CD4-positive, alpha-beta memory T cell (primary cell): ENCODE results near the gene FLT1. TPM values are rescaled to one million over a fixed set of nuclear protein-coding genes. Genes with fewer than 3 reads are reported as not detected.

Source experiments
- CTCF ChIA-PET: fragments of 350-600 bp; sonication (Branson Sonifier 250); formaldehyde crosslinking; loops from one replicate; lab custom pipeline; 2021; ENCODE audit warnings: inconsistent platforms; ENCODE audit not compliant: partially characterized antibody; lab: Charles Lee
- POLR2A ChIA-PET: fragments of 350-600 bp; sonication (Branson Sonifier 250); formaldehyde crosslinking; loops from one replicate; lab custom pipeline; 2021; ENCODE audit not compliant: partially characterized antibody; lab: Charles Lee
- DNase-seq, 5 donors: peaks; one replicate each; pipeline versions ENCODE4 v3.0.0 to v3.0.0-alpha.2; 2020 to 2022; ENCODE audit warnings: mixed read lengths in 1 of 5
- H3K27ac ChIP-seq: one replicate; pipeline ENCODE4 v1.7.0; 2013; ENCODE audit warnings: low read depth, low read length
- H3K27me3 ChIP-seq: 2 replicates; pipeline ENCODE4 v1.7.0; 2013; ENCODE audit warnings: mild to moderate bottlenecking, low read length, moderate library complexity; ENCODE audit not compliant: insufficient read depth
- H3K36me3 ChIP-seq: 2 replicates; pipeline ENCODE4 v1.7.0; 2013; ENCODE audit warnings: mild to moderate bottlenecking, low read length, moderate library complexity; ENCODE audit not compliant: insufficient read depth
- H3K4me1 ChIP-seq: 2 replicates; pipeline ENCODE4 v1.7.0; 2013; ENCODE audit warnings: mild to moderate bottlenecking, low read length, moderate library complexity; ENCODE audit not compliant: insufficient read depth
- H3K4me3 ChIP-seq, 2 donors: one replicate each; pipeline ENCODE4 v1.7.0; 2013; ENCODE audit warnings: low read length in 2 of 2, mild to moderate bottlenecking in 1 of 2
- H3K9me3 ChIP-seq, 2 donors: one replicate each; pipeline ENCODE4 v1.7.0; 2013; ENCODE audit warnings: low read length in 2 of 2, control low read depth in 1 of 2; ENCODE audit not compliant: control insufficient read depth in 1 of 2
- H3K27ac Mint-ChIP-seq, 7 donors: one replicate each; pipeline ENCODE4 v1.8.0; 2020 to 2021; ENCODE audit warnings: mixed read lengths in 7 of 7, mild to moderate bottlenecking in 6 of 7, inconsistent platforms in 3 of 7, moderate library complexity in 3 of 7
- H3K27me3 Mint-ChIP-seq, 2 donors: one replicate each; pipeline ENCODE4 v1.8.0; 2020 to 2021; ENCODE audit warnings: mixed read lengths in 2 of 2
- H3K36me3 Mint-ChIP-seq, 2 donors: one replicate each; pipeline ENCODE4 v1.8.0; 2020 to 2021; ENCODE audit warnings: mixed read lengths in 2 of 2, inconsistent platforms in 1 of 2, mild to moderate bottlenecking in 1 of 2
- H3K4me1 Mint-ChIP-seq, 4 donors: one replicate each; pipeline ENCODE4 v1.8.0; 2020 to 2021; ENCODE audit warnings: mixed read lengths in 4 of 4, mild to moderate bottlenecking in 1 of 4
- H3K4me3 Mint-ChIP-seq, 8 donors: one replicate each; pipeline ENCODE4 v1.8.0; 2020 to 2021; ENCODE audit warnings: mixed read lengths in 8 of 8, mild to moderate bottlenecking in 7 of 8, moderate library complexity in 6 of 8, inconsistent platforms in 3 of 8
- H3K9me3 Mint-ChIP-seq, 8 donors: one replicate each; pipeline ENCODE4 v1.8.0; 2020 to 2021; ENCODE audit warnings: mixed read lengths in 8 of 8, mild to moderate bottlenecking in 5 of 8, inconsistent platforms in 3 of 8, moderate library complexity in 1 of 8
- intact Hi-C: fragments of 100-400 bp; cut with micrococcal nuclease; formaldehyde crosslinking; loops from one replicate; pipeline ENCODE4 v1.15.1; 2023
- polyA plus RNA-seq, 2 donors: library from polyadenylated mRNA; unstranded; fragments of 300-500 nt; fragmentation: Illumina TruSeq; gene quantifications; one replicate each; pipeline ENCODE4 v1.2.3, GENCODE V29; 2021
- total RNA-seq, 2 experiments: library from RNA; stranded (reverse); gene quantifications; one replicate each; pipeline ENCODE4 v1.2.3, GENCODE V29; 2021

Gene FLT1
- total and polyA plus RNA-seq, 4 experiments from 2014 or later: 0.15 to 0.26 (median 0.25) TPM; not detected in 1

GRCh38 chr13:28325022-28325421 lies 169.9 kb downstream of the FLT1 start:
- Histone ChIP-seq H3K4me3 (no peak overlapping the region), H3K27ac (no peak overlapping the region), H3K9me3 (no peaks in the 10 kb centered on the region), H3K36me3 (no peaks in the 10 kb centered on the region), H3K4me1 (no peaks in the 10 kb centered on the region), H3K27me3 (no peaks in the 10 kb centered on the region)
- Mint-ChIP-seq H3K4me3 (no peak overlapping the region), H3K27me3 (peaks cover 0 to 2% of the 10 kb centered on the region in 2 donors), H3K9me3 (no peaks in the 10 kb centered on the region), H3K36me3 (no peaks in the 10 kb centered on the region), H3K4me1 (no peaks in the 10 kb centered on the region), H3K27ac (no peak overlapping the region)
- ChIA-PET CTCF (interaction anchor here (1.0 to 3.9 kb wide), 9 partner anchors 10 to 472 kb away, joined by 3 to 35 read pairs (median 9); no protein-coding TSS in a partner anchor), POLR2A (no interaction called here)
- no peak for DNase-seq
- intact Hi-C loops: loop anchor here (10.0 kb wide), 1 partner anchor 1040 kb away; no protein-coding TSS in a partner anchor

GRCh38 chr13:28324181-28324789 lies 170.6 kb downstream of the FLT1 start:
- H3K36me3 Mint-ChIP-seq: no peaks in the 10 kb centered on the region
- H3K27ac Mint-ChIP-seq: no peak overlapping the region
- Histone ChIP-seq H3K4me1 (no peaks in the 10 kb centered on the region), H3K27ac (no peak overlapping the region), H3K27me3 (no peaks in the 10 kb centered on the region), H3K36me3 (no peaks in the 10 kb centered on the region), H3K4me3 (no peak overlapping the region), H3K9me3 (no peaks in the 10 kb centered on the region)
- no peaks in the 10 kb centered on the region for H3K9me3 Mint-ChIP-seq
- no peak overlapping the region for H3K4me3 Mint-ChIP-seq
- CTCF ChIA-PET: interaction anchor here (1.0 to 3.9 kb wide), 11 partner anchors 10 to 475 kb away, joined by 3 to 35 read pairs (median 8); no protein-coding TSS in a partner anchor
- intact Hi-C loops: loop anchor here (10.0 kb wide), 1 partner anchor 1041 kb away; no protein-coding TSS in a partner anchor
- H3K27me3 Mint-ChIP-seq: peaks cover 0 to 2% of the 10 kb centered on the region in 2 donors
- POLR2A ChIA-PET: no interaction called here
- DNase-seq: peak in 4 of 5 donors; percentile 30 to 51 (median 39)
- no peaks in the 10 kb centered on the region for H3K4me1 Mint-ChIP-seq

GRCh38 chr13:28322256-28322905 lies 172.5 kb downstream of the FLT1 start:
- Histone ChIP-seq H3K9me3 (no peaks in the 10 kb centered on the region), H3K4me1 (no peaks in the 10 kb centered on the region), H3K27ac (no peak overlapping the region), H3K27me3 (no peaks in the 10 kb centered on the region), H3K4me3 (no peak overlapping the region), H3K36me3 (no peaks in the 10 kb centered on the region)
- Mint-ChIP-seq H3K4me1 (no peaks in the 10 kb centered on the region), H3K4me3 (no peak overlapping the region), H3K36me3 (no peaks in the 10 kb centered on the region), H3K27me3 (no peaks in the 10 kb centered on the region), H3K27ac (no peak overlapping the region), H3K9me3 (no peaks in the 10 kb centered on the region)
- intact Hi-C loops: loop anchor here (10.0 kb wide), 1 partner anchor 1042 kb away; no protein-coding TSS in a partner anchor
- ChIA-PET POLR2A (no interaction called here), CTCF (interaction anchor here (1.1 to 3.9 kb wide), 6 partner anchors 8 to 476 kb away, joined by 4 to 35 read pairs (median 8); no protein-coding TSS in a partner anchor)
- no peak for DNase-seq

GRCh38 chr13:28321756-28322155 lies 173.2 kb downstream of the FLT1 start:
- ChIA-PET CTCF (interaction anchor here (0.8 to 1.4 kb wide), 2 partner anchors 10 to 477 kb away, joined by 3 to 4 read pairs; no protein-coding TSS in a partner anchor), POLR2A (no interaction called here)
- H3K9me3 Mint-ChIP-seq: no peaks in the 10 kb centered on the region
- H3K4me1 Mint-ChIP-seq: no peaks in the 10 kb centered on the region
- no peaks in the 10 kb centered on the region for H3K36me3 Mint-ChIP-seq
- Histone ChIP-seq H3K4me3 (no peak overlapping the region), H3K27ac (no peak overlapping the region), H3K36me3 (no peaks in the 10 kb centered on the region), H3K27me3 (no peaks in the 10 kb centered on the region), H3K4me1 (no peaks in the 10 kb centered on the region), H3K9me3 (no peaks in the 10 kb centered on the region)
- no peak for DNase-seq
- H3K27ac Mint-ChIP-seq: no peak overlapping the region
- intact Hi-C loops: loop anchor here (10.0 kb wide), 1 partner anchor 1043 kb away; no protein-coding TSS in a partner anchor
- H3K4me3 Mint-ChIP-seq: no peak overlapping the region
- H3K27me3 Mint-ChIP-seq: no peaks in the 10 kb centered on the region

GRCh38 chr13:28320884-28321574 lies 173.9 kb downstream of the FLT1 start:
- H3K9me3 ChIP-seq: no peaks in the 10 kb centered on the region
- H3K36me3 ChIP-seq: no peaks in the 10 kb centered on the region
- H3K4me1 ChIP-seq: no peaks in the 10 kb centered on the region
- H3K4me3 ChIP-seq: no peak overlapping the region
- Mint-ChIP-seq H3K27me3 (no peaks in the 10 kb centered on the region), H3K27ac (peak overlapping the region in 1 of 7 donors; percentile 81), H3K4me3 (no peak overlapping the region), H3K9me3 (no peaks in the 10 kb centered on the region), H3K36me3 (no peaks in the 10 kb centered on the region), H3K4me1 (no peaks in the 10 kb centered on the region)
- no peaks in the 10 kb centered on the region for H3K27me3 ChIP-seq
- no peak overlapping the region for H3K27ac ChIP-seq
- ChIA-PET CTCF (interaction anchor here (0.8 to 1.4 kb wide), 4 partner anchors 9 to 477 kb away, joined by 3 to 6 read pairs (median 4); no protein-coding TSS in a partner anchor), POLR2A (no interaction called here)
- intact Hi-C loops: loop anchor here (10.0 kb wide), 1 partner anchor 1044 kb away; no protein-coding TSS in a partner anchor
- DNase-seq: no peak

GRCh38 chr13:28320209-28320608 lies 174.7 kb downstream of the FLT1 start:
- no peaks in the 10 kb centered on the region for H3K36me3 ChIP-seq
- intact Hi-C loops: loop anchor here (10.0 kb wide), 1 partner anchor 1045 kb away; no protein-coding TSS in a partner anchor
- POLR2A ChIA-PET: no interaction called here
- CTCF ChIA-PET: interaction anchor here (0.8 to 1.4 kb wide), 2 partner anchors 316 to 476 kb away, joined by 3 to 6 read pairs; no protein-coding TSS in a partner anchor
- no peak overlapping the region for H3K27ac ChIP-seq
- no peak for DNase-seq
- no peaks in the 10 kb centered on the region for H3K27me3 ChIP-seq
- no peaks in the 10 kb centered on the region for H3K27me3 Mint-ChIP-seq
- no peaks in the 10 kb centered on the region for H3K9me3 ChIP-seq
- H3K4me1 ChIP-seq: no peaks in the 10 kb centered on the region
- no peak overlapping the region for H3K4me3 Mint-ChIP-seq
- H3K4me1 Mint-ChIP-seq: no peaks in the 10 kb centered on the region
- H3K36me3 Mint-ChIP-seq: no peaks in the 10 kb centered on the region
- peak overlapping the region in 1 of 7 donors; percentile 64 for H3K27ac Mint-ChIP-seq
- no peak overlapping the region for H3K4me3 ChIP-seq
- H3K9me3 Mint-ChIP-seq: no peaks in the 10 kb centered on the region
